NB4 (cell line): Measurements from ENCODE around the gene NIBAN1.

Experiments used
- POLR2A ChIP-seq: IDR thresholded peaks from 2 replicates; pipeline ENCODE4 v1.6.1; 2011; ENCODE audit warnings: mild to moderate bottlenecking; ENCODE audit not compliant: insufficient read length; ENCODE audit errors: extremely low read depth
- TF ChIP-seq, protein P1 (sequence below): IDR thresholded peaks from one replicate; pipeline ENCODE4 v1.5.1; 2012; ENCODE audit warnings: low read depth, low read length
- TF ChIP-seq, protein P2 (sequence below): IDR thresholded peaks from 2 replicates; pipeline ENCODE4 v1.6.1; 2011; ENCODE audit warnings: low read depth, low read length

DNA sequence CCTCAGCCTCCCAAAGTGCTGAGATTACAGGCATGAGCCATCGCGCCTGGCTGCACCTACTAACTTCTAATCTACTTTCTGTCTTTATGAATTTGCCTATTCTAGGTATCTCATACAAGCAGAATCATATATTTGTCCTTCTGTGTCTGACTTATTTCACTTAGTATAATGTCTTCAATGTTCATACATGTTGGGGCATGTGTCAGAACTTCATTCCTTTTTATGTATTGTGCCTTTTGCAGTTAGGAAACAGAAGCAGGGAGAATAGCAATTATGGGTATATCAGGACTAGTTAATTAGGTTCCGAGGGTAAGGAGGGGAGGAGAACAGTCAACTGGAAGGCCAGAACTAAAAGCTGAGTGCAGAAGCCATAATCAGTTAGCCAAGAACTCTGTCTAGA lies 18.0 kb upstream of the NIBAN1 start:
- TF ChIP-seq, protein P1, sequence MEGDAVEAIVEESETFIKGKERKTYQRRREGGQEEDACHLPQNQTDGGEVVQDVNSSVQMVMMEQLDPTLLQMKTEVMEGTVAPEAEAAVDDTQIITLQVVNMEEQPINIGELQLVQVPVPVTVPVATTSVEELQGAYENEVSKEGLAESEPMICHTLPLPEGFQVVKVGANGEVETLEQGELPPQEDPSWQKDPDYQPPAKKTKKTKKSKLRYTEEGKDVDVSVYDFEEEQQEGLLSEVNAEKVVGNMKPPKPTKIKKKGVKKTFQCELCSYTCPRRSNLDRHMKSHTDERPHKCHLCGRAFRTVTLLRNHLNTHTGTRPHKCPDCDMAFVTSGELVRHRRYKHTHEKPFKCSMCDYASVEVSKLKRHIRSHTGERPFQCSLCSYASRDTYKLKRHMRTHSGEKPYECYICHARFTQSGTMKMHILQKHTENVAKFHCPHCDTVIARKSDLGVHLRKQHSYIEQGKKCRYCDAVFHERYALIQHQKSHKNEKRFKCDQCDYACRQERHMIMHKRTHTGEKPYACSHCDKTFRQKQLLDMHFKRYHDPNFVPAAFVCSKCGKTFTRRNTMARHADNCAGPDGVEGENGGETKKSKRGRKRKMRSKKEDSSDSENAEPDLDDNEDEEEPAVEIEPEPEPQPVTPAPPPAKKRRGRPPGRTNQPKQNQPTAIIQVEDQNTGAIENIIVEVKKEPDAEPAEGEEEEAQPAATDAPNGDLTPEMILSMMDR = no peak
- no peak for TF ChIP-seq POLR2A
- TF ChIP-seq, protein P2, sequence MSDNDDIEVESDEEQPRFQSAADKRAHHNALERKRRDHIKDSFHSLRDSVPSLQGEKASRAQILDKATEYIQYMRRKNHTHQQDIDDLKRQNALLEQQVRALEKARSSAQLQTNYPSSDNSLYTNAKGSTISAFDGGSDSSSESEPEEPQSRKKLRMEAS = no peak
